H1 (cell line): ENCODE data around the gene RIPPLY2. TPM values are rescaled to one million over a fixed set of nuclear protein-coding genes. Genes with fewer than 3 reads are reported as not detected.

Source experiments
- CTCF ChIA-PET: fragments of 300-600 bp; sonication (Branson Sonifier 250); formaldehyde crosslinking; loops from one replicate; lab custom pipeline; 2021; ENCODE audit not compliant: partially characterized antibody; lab: Charles Lee
- POLR2A ChIA-PET: fragments of 300-600 bp; sonication (Branson Sonifier 250); formaldehyde crosslinking; loops from one replicate; lab custom pipeline; 2021; ENCODE audit warnings: inconsistent platforms; ENCODE audit not compliant: partially characterized antibody; lab: Charles Lee
- DNase-seq, 2 experiments: peaks; one replicate each; pipeline versions ENCODE4 v3.0.0 to v3.0.0-alpha.2; 2010 to 2022; ENCODE audit warnings: low spot score in 2 of 2, low read depth in 1 of 2, mixed read lengths in 1 of 2
- FAIRE-seq: peaks from 2 replicates; lab custom pipeline; 2011; peaks lifted over from hg19 to GRCh38; lab: Jason Lieb, UNC
- H2AFZ ChIP-seq: 2 replicates; pipeline ENCODE4 v1.8.1; 2012; ENCODE audit warnings: low read length, inconsistent platforms
- H2AK5ac ChIP-seq: 2 replicates; pipeline ENCODE4 v1.6.1; 2013; ENCODE audit warnings: low read depth, low read length
- H2BK120ac ChIP-seq: replicated peaks from 2 replicates; pipeline ENCODE3; 2013; ENCODE audit warnings: low read depth, low read length, inconsistent platforms
- H2BK12ac ChIP-seq: 2 replicates; pipeline ENCODE4 v1.6.1; 2013; ENCODE audit warnings: low read depth, low read length
- H2BK15ac ChIP-seq: 2 replicates; pipeline ENCODE4 v1.6.1; 2013; ENCODE audit warnings: low read length
- H2BK20ac ChIP-seq: 2 replicates; pipeline ENCODE4 v1.6.1; 2013; ENCODE audit warnings: low read length
- H2BK5ac ChIP-seq: 2 replicates; pipeline ENCODE4 v1.6.1; 2013; ENCODE audit warnings: low read depth, low read length
- H3K14ac ChIP-seq: 2 replicates; pipeline ENCODE4 v1.6.1; 2013; ENCODE audit warnings: inconsistent platforms; ENCODE audit not compliant: insufficient read length
- H3K18ac ChIP-seq: 2 replicates; pipeline ENCODE4 v1.6.1; 2013; ENCODE audit warnings: low read length; ENCODE audit errors: extremely low read depth
- H3K23ac ChIP-seq: 2 replicates; pipeline ENCODE4 v1.6.1; 2013; ENCODE audit warnings: inconsistent platforms; ENCODE audit not compliant: insufficient read length
- H3K23me2 ChIP-seq: 2 replicates; pipeline ENCODE4 v1.6.1; 2013; ENCODE audit warnings: low read depth, low read length
- H3K27ac ChIP-seq: 2 replicates; pipeline ENCODE4 v1.6.1; 2011; ENCODE audit warnings: low read depth, low read length, inconsistent platforms
- H3K27me3 ChIP-seq, 4 experiments: replicated peaks in 1 of 4; 1 replicate in 1 of 4; 2 replicates in 3 of 4; pipeline versions ENCODE4 v1.6.1 to v1.8.1; 2011 to 2013; ENCODE audit warnings: low read length in 3 of 4, mild to moderate bottlenecking in 3 of 4, inconsistent platforms in 2 of 4, mixed read lengths in 2 of 4, moderate library complexity in 1 of 4; ENCODE audit not compliant: control insufficient read depth in 3 of 4, insufficient read depth in 3 of 4; ENCODE audit errors: extremely low read depth in 1 of 4
- H3K36me3 ChIP-seq, 4 experiments: 2 replicates each; pipeline versions ENCODE4 v1.6.1 to v1.8.1; 2011 to 2013; ENCODE audit warnings: mild to moderate bottlenecking in 4 of 4, low read length in 3 of 4, moderate library complexity in 2 of 4, control low read depth in 1 of 4, inconsistent platforms in 1 of 4; ENCODE audit not compliant: insufficient read depth in 4 of 4, control insufficient read depth in 2 of 4
- H3K4ac ChIP-seq: replicated peaks from 2 replicates; pipeline ENCODE3; 2013; ENCODE audit warnings: low read length, low read depth, mixed read lengths, inconsistent platforms; ENCODE audit not compliant: insufficient read length
- H3K4me1 ChIP-seq, 4 experiments: replicated peaks in 1 of 4; 1 replicate in 1 of 4; 2 replicates in 3 of 4; pipeline versions ENCODE4 v1.6.1 to v1.8.1; 2011 to 2013; ENCODE audit warnings: low read length in 3 of 4, inconsistent platforms in 2 of 4, mixed read lengths in 1 of 4; ENCODE audit not compliant: insufficient read depth in 4 of 4, control insufficient read depth in 3 of 4
- H3K4me2 ChIP-seq, 2 experiments: 2 replicates each; pipeline versions ENCODE4 v1.6.1 to v1.8.1; 2011 to 2013; ENCODE audit warnings: low read depth in 2 of 2, low read length in 2 of 2, control low read depth in 1 of 2, inconsistent platforms in 1 of 2, mild to moderate bottlenecking in 1 of 2; ENCODE audit not compliant: insufficient read depth in 1 of 2
- H3K4me3 ChIP-seq, 4 experiments: fragments of 200-600, 300-600 bp in 1 of 4; sonication (generic), shearing (Covaris generic), sonication (Bioruptor Twin) in 1 of 4; 2 replicates each; pipeline versions ENCODE4 v1.5.1 to v1.8.1; 2011 to 2016; ENCODE audit warnings: low read length in 4 of 4, low read depth in 3 of 4, control low read depth in 2 of 4, inconsistent platforms in 2 of 4, mild to moderate bottlenecking in 2 of 4, mixed read lengths in 1 of 4, moderate library complexity in 1 of 4; ENCODE audit not compliant: insufficient read depth in 2 of 4; ENCODE audit errors: extremely low read depth in 1 of 4
- H3K56ac ChIP-seq: replicated peaks from 2 replicates; pipeline ENCODE3; 2013; ENCODE audit warnings: low read depth, mild to moderate bottlenecking, mixed read lengths, low read length, inconsistent platforms; ENCODE audit not compliant: insufficient read length
- H3K79me1 ChIP-seq: 2 replicates; pipeline ENCODE4 v1.6.1; 2013; ENCODE audit warnings: low read depth, low read length, control low read depth
- H3K79me2 ChIP-seq, 2 experiments: 2 replicates each; pipeline versions ENCODE4 v1.6.1 to v1.8.1; 2012 to 2013; ENCODE audit warnings: low read length in 2 of 2, mild to moderate bottlenecking in 2 of 2, inconsistent platforms in 1 of 2; ENCODE audit not compliant: insufficient read depth in 2 of 2, control insufficient read depth in 1 of 2
- H3K9ac ChIP-seq, 4 experiments: replicated peaks in 1 of 4; 1 replicate in 1 of 4; 2 replicates in 3 of 4; pipeline versions ENCODE4 v1.6.1 to v1.8.1; 2011 to 2013; ENCODE audit warnings: low read depth in 3 of 4, low read length in 3 of 4, control low read depth in 2 of 4, mild to moderate bottlenecking in 2 of 4, moderate library complexity in 2 of 4, inconsistent platforms in 1 of 4; ENCODE audit errors: extremely low read depth in 1 of 4
- H3K9me3 ChIP-seq, 2 experiments: 2 replicates each; pipeline versions ENCODE4 v1.6.1 to v1.8.1; 2012 to 2013; ENCODE audit warnings: mild to moderate bottlenecking in 2 of 2, moderate library complexity in 2 of 2, control low read depth in 1 of 2, inconsistent platforms in 1 of 2, low read depth in 1 of 2, low read length in 1 of 2, mixed read lengths in 1 of 2; ENCODE audit not compliant: insufficient read depth in 2 of 2
- H4K20me1 ChIP-seq, 2 experiments: replicated peaks in 1 of 2; 2 replicates each; pipeline versions ENCODE3 to v1.8.1; 2011 to 2013; ENCODE audit warnings: inconsistent platforms in 2 of 2, low read length in 2 of 2, mild to moderate bottlenecking in 1 of 2; ENCODE audit not compliant: insufficient read depth in 2 of 2, control insufficient read depth in 1 of 2
- H4K5ac ChIP-seq: 2 replicates; pipeline ENCODE4 v1.6.1; 2013; ENCODE audit warnings: low read length, low read depth, mixed read lengths, inconsistent platforms; ENCODE audit not compliant: insufficient read length
- H4K8ac ChIP-seq: 2 replicates; pipeline ENCODE4 v1.8.0; 2013; ENCODE audit warnings: mild to moderate bottlenecking, moderate library complexity, low read length, inconsistent platforms; ENCODE audit not compliant: insufficient read depth; ENCODE audit errors: extremely low read depth
- H4K91ac ChIP-seq: replicated peaks from 2 replicates; pipeline ENCODE3; 2013; ENCODE audit warnings: low read length, mixed read lengths, inconsistent platforms; ENCODE audit not compliant: insufficient read length
- BACH1 ChIP-seq: IDR thresholded peaks from 2 replicates; pipeline ENCODE4 v1.6.1; 2012; ENCODE audit warnings: low read length, improper control_type of control experiment
- CBX8 ChIP-seq: fragments of 300-800, 300-1000 bp; sonication (generic); IDR thresholded peaks from 2 replicates; pipeline ENCODE4 v1.7.1; 2016; ENCODE audit warnings: low read depth, low read length, borderline replicate concordance
- CTBP2 ChIP-seq: IDR thresholded peaks from 2 replicates; pipeline ENCODE4 v1.7.0; 2011; ENCODE audit warnings: borderline replicate concordance, mild to moderate bottlenecking, moderate library complexity, mixed read lengths, low read length; ENCODE audit not compliant: insufficient read depth, insufficient read length
- EZH2 ChIP-seq: fragments of 200-600 bp; sonication (generic); IDR thresholded peaks from 2 replicates; pipeline ENCODE4 v1.7.1; 2012; ENCODE audit warnings: low read depth, mild to moderate bottlenecking, moderate library complexity, low read length, inconsistent platforms; ENCODE audit not compliant: severe bottlenecking
- KDM4A ChIP-seq: IDR thresholded peaks from one replicate; pipeline ENCODE4 v1.7.1; 2012; ENCODE audit warnings: low read depth, mild to moderate bottlenecking, moderate library complexity, low read length, inconsistent platforms; ENCODE audit not compliant: severe bottlenecking
- RAD21 ChIP-seq, 2 experiments: IDR thresholded peaks in 1 of 2; conservative IDR thresholded peaks in 1 of 2; 2 replicates each; pipeline ENCODE4 v1.6.1; 2011; ENCODE audit warnings: low read depth in 2 of 2, low read length in 2 of 2, improper control_type of control experiment in 1 of 2, inconsistent platforms in 1 of 2, mild to moderate bottlenecking in 1 of 2, moderate library complexity in 1 of 2
- SIRT6 ChIP-seq: IDR thresholded peaks from one replicate; pipeline ENCODE4 v1.7.1; 2012; ENCODE audit warnings: low read length, inconsistent platforms
- SP4 ChIP-seq: IDR thresholded peaks from 2 replicates; pipeline ENCODE4 v1.6.1; 2012; ENCODE audit warnings: low read length, inconsistent platforms
- WGBS, 2 experiments: shearing (Covaris generic) in 1 of 2; methylation state at CpG; one replicate each; pipeline versions ENCODE4 v1.1.6 to v1.1.7; 2013 to 2015; ENCODE audit warnings: low lambda C conversion rate in 2 of 2, mixed read lengths in 2 of 2, inconsistent platforms in 1 of 2, low coverage in 1 of 2, missing lambda C conversion rate in 1 of 2; ENCODE audit not compliant: insufficient replicate concordance in 2 of 2, insufficient coverage in 1 of 2, insufficient read length in 1 of 2; ENCODE audit errors: extremely low coverage in 1 of 2, missing lambda C conversion rate in 1 of 2; 5-methylcytosine and 5-hydroxymethylcytosine counted together
- polyA plus RNA-seq, 7 experiments: library from polyadenylated mRNA; depleted of rRNA in 3 of 7; stranded (reverse) in 5 of 7; unstranded in 2 of 7; fragments of >200 nt in 5 of 7; fragments of 200-250 nt in 2 of 7; gene quantifications; 1 replicate in 5 of 7; 2 replicates in 1 of 7; 4 replicates in 1 of 7; pipeline versions ENCODE4 v1.2.1 to v1.2.3, GENCODE V29; 2011 to 2013; ENCODE audit warnings: missing spikeins in 2 of 7, mixed read lengths in 2 of 7
- total RNA-seq: library from RNA; stranded (reverse); fragmentation: NEBNext Ultra II Directional; extraction: Animal tissue kit (Norgen Biotek cat#: 25700); gene quantifications from 2 replicates; pipeline ENCODE4 v1.2.1, GENCODE V29; 2021

Gene RIPPLY2
- total and polyA plus RNA-seq, 2 of the 8 experiments (the other 6 are each of a cell fraction or from before 2014, with no cell fraction given): 0.74 to 1.5 TPM

- Histone ChIP-seq H2BK120ac (no peak overlapping the region), H3K27ac (no peak overlapping the region), H3K79me2 (no peaks in the 10 kb centered on the region), H3K14ac (no peak overlapping the region), H3K23ac (no peak overlapping the region), H3K27me3 (no peaks in the 10 kb centered on the region), H4K20me1 (no peaks in the 10 kb centered on the region), H4K91ac (no peak overlapping the region), H3K36me3 (no peaks in the 10 kb centered on the region), H3K4me2 (no peak overlapping the region), H2BK20ac (no peak overlapping the region), H3K23me2 (no peaks in the 10 kb centered on the region), H4K8ac (no peak overlapping the region), H3K18ac (no peak overlapping the region), H3K4me3 (no peak overlapping the region), H3K9ac (no peak overlapping the region), H2AFZ (no peak overlapping the region), H2BK12ac (no peak overlapping the region), H2AK5ac (no peak overlapping the region), H2BK15ac (no peak overlapping the region), H3K4ac (no peak overlapping the region), H3K79me1 (no peaks in the 10 kb centered on the region), H3K9me3 (peaks cover 5 to 6% of the 10 kb centered on the region in 2 experiments; a peak in 3 of 4 replicates), H2BK5ac (no peak overlapping the region), H3K56ac (no peak overlapping the region), H3K4me1 (no peaks in the 10 kb centered on the region), H4K5ac (no peak overlapping the region)
- DNase-seq (no peak), FAIRE-seq (no peak)
- ChIA-PET POLR2A (no interaction called here), CTCF (no interaction called here)
- TF ChIP-seq CTBP2 (no peak), SIRT6 (no peak), SP4 (no peak), CBX8 (no peak), KDM4A (no peak), EZH2 (no peak), RAD21 (IDR thresholded peaks at IDR 0.05 in 1 of 2, conservative IDR thresholded peaks at IDR 0.05 in 1 of 2; ENCODE audit: low read depth in 2 of 2, low read length in 2 of 2) (no peak), BACH1 (no peak)
- 94% methylated on average over 3 of the region's 3 CpGs; no CpG with 5 or more reads in 1 of the 2 experiments for WGBS, 2 experiments
These were observed 9.0 kb upstream of the RIPPLY2 start for GRCh38 chr6:83844170-83844569.
